Glutamatergic neuron (in vitro differentiated cells): ENCODE measurements around the gene IGFN1. TPM values are rescaled to one million over a fixed set of nuclear protein-coding genes. Genes with fewer than 3 reads are reported as not detected.

ENCODE experiments used
- DNase-seq: peaks from one replicate; pipeline ENCODE4 v3.0.0; 2022
- H3K27ac Mint-ChIP-seq: one replicate; pipeline ENCODE4 v1.8.0; 2020; ENCODE audit warnings: mild to moderate bottlenecking, mixed read lengths, inconsistent platforms; ENCODE audit not compliant: unreplicated experiment
- H3K27me3 Mint-ChIP-seq: one replicate; pipeline ENCODE4 v1.8.0; 2020; ENCODE audit warnings: mild to moderate bottlenecking, moderate library complexity, mixed read lengths, inconsistent platforms; ENCODE audit not compliant: unreplicated experiment
- H3K36me3 Mint-ChIP-seq: one replicate; pipeline ENCODE4 v1.8.0; 2020; ENCODE audit warnings: mild to moderate bottlenecking, mixed read lengths, inconsistent platforms; ENCODE audit not compliant: unreplicated experiment
- H3K4me1 Mint-ChIP-seq: one replicate; pipeline ENCODE4 v1.8.0; 2020; ENCODE audit warnings: mild to moderate bottlenecking, low read depth, mixed read lengths, inconsistent platforms; ENCODE audit not compliant: unreplicated experiment
- H3K4me3 Mint-ChIP-seq: one replicate; pipeline ENCODE4 v1.8.0; 2020; ENCODE audit warnings: mild to moderate bottlenecking, mixed read lengths, inconsistent platforms; ENCODE audit not compliant: unreplicated experiment
- H3K9me3 Mint-ChIP-seq: one replicate; pipeline ENCODE4 v1.8.0; 2020; ENCODE audit warnings: mild to moderate bottlenecking, moderate library complexity, mixed read lengths, inconsistent platforms; ENCODE audit not compliant: unreplicated experiment
- total RNA-seq: library from RNA; stranded (reverse); fragmentation: NEBNext Ultra II Directional; extraction: Animal tissue kit (Norgen Biotek cat#: 25700); gene quantifications from one replicate; pipeline ENCODE4 v1.2.1, GENCODE V29; 2021; ENCODE audit not compliant: unreplicated experiment
- TF ChIP-seq, protein P1 (sequence below): fragments of 200-600 bp; sonication (generic); IDR thresholded peaks from one replicate; pipeline ENCODE4 v1.5.0; 2021; ENCODE audit not compliant: partially characterized antibody, unreplicated experiment

Gene IGFN1
- total RNA-seq, 1 donor from 2014 or later = 1.9 TPM

DNA sequence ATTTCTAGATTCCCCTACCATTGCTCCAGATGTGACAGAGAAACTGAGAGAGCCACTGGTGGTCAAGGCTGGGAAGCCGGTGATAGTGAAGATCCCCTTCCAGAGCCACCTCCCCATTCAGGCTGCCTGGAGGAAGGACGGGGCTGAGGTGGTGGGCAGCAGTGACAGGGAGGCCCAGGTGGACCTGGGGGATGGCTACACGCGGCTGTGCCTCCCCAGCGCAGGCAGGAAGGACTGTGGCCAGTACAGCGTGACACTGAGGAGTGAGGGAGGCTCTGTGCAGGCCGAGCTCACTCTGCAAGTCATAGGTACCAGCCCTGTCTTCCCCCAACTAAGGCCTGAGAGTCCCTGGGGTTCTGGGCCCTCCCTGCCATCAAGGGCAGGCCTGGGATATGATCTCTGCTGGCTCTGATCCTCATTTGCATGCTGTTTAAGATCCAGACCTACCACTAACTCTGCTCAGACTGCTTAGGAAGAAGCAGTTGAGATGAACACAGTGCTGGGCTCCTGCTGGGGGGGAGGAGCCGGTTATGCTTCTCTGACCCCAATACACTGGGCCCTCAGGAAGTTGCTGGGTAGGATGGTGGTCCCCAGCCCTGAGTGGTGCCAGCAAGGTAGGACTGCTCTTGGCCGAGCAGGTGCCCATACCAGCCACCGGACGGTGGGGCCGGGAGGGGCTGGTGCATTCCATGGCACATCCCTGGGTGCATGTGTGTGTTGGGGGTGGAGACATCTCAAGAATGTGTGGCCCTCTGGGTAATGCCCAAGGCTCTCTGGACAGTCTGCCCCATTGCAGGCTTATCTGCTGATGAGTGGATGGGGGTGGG lies 25.1 kb downstream of the IGFN1 start:
- DNase-seq = no peak
- Mint-ChIP-seq H3K4me1 (no peaks in the 10 kb centered on the region), H3K9me3 (peaks cover 7% of the 10 kb centered on the region), H3K27ac (no peak overlapping the region), H3K36me3 (no peaks in the 10 kb centered on the region), H3K27me3 (peaks cover 5% of the 10 kb centered on the region), H3K4me3 (no peak overlapping the region)
- TF ChIP-seq, protein P1, sequence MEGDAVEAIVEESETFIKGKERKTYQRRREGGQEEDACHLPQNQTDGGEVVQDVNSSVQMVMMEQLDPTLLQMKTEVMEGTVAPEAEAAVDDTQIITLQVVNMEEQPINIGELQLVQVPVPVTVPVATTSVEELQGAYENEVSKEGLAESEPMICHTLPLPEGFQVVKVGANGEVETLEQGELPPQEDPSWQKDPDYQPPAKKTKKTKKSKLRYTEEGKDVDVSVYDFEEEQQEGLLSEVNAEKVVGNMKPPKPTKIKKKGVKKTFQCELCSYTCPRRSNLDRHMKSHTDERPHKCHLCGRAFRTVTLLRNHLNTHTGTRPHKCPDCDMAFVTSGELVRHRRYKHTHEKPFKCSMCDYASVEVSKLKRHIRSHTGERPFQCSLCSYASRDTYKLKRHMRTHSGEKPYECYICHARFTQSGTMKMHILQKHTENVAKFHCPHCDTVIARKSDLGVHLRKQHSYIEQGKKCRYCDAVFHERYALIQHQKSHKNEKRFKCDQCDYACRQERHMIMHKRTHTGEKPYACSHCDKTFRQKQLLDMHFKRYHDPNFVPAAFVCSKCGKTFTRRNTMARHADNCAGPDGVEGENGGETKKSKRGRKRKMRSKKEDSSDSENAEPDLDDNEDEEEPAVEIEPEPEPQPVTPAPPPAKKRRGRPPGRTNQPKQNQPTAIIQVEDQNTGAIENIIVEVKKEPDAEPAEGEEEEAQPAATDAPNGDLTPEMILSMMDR = no peak

DNA sequence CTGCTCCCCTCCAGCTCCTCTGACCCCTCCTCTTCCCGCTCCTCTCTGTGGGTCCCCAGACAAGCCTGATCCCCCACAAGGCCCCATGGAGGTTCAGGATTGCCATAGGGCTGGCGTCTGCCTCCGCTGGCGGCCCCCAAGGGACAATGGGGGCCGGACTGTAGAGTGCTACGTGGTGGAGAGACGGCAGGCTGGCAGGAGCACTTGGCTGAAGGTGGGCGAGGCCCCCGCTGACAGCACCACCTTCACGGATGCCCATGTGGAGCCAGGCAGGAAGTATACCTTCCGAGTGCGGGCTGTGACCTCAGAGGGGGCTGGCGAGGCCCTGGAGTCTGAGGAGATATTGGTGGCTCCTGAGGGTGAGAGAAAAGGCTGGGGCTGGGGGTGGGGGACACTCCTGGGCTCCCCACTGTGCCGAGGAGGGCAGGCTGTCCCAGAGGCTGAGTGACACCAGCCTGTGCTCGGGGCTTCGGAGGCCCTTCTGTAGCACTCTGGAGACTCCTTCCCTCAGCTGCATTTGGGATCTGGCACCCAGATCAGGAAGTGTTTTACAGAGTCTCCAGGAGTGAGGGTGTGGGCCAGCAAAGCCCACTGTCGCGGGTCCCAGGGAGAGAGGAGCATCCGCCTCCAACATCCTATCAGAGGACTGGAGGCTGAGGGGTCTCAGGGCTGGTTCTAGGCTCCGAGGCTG lies 25.9 kb downstream of the IGFN1 start:
- Mint-ChIP-seq H3K27me3 (peaks cover 5% of the 10 kb centered on the region), H3K4me1 (no peaks in the 10 kb centered on the region), H3K9me3 (peaks cover 5% of the 10 kb centered on the region), H3K27ac (no peak overlapping the region), H3K36me3 (no peaks in the 10 kb centered on the region), H3K4me3 (no peak overlapping the region)
- TF ChIP-seq, protein P1 = no peak
- no peak for DNase-seq

DNA sequence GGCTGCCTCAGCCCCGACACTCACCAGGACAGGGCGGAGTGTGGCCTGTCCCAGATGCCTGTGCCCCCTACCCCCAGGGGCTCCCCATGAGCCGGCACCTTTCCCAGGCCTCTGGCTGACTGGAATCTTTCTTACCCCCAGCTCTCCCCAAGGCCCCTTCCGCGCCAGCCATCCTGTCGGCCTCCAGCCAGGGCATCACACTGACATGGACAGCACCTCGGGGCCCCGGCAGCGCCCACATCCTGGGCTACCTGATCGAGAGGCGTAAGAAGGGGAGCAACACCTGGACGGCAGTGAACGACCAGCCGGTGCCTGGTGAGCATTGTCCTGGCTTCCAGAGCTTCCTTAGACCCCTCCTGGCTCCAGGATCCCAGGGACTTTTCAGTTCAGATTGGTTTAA lies 26.5 kb downstream of the IGFN1 start:
- H3K9me3 Mint-ChIP-seq = peaks cover 2% of the 10 kb centered on the region
- H3K4me3 Mint-ChIP-seq = no peak overlapping the region
- no peak overlapping the region for H3K27ac Mint-ChIP-seq
- H3K36me3 Mint-ChIP-seq = no peaks in the 10 kb centered on the region
- TF ChIP-seq, protein P1 = no peak
- H3K27me3 Mint-ChIP-seq = peaks cover 5% of the 10 kb centered on the region
- no peaks in the 10 kb centered on the region for H3K4me1 Mint-ChIP-seq
- no peak for DNase-seq

DNA sequence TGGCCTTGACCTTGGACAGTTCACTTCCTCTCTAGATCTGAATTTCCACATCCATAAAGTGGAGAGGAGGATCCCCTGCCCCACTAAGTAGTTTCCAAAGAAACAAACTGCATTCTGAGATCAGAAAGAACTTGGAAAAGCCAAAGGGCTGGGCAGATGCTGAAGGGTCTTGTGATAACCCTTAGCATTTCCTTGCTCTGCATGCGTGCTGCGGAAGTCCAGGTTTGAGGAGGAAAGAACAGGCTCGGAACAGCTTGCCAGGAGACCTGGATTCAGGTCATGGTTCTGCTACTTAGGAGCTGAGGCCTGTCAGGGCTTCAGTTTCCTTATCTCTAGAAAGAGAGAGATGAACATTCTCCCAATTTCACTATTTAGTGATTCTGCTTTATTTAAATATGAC lies 27.2 kb downstream of the IGFN1 start:
- H3K36me3 Mint-ChIP-seq = no peaks in the 10 kb centered on the region
- TF ChIP-seq, protein P1 = no peak
- no peak for DNase-seq
- H3K27me3 Mint-ChIP-seq = peaks cover 5% of the 10 kb centered on the region
- no peak overlapping the region for H3K4me3 Mint-ChIP-seq
- no peaks in the 10 kb centered on the region for H3K4me1 Mint-ChIP-seq
- no peak overlapping the region for H3K27ac Mint-ChIP-seq
- H3K9me3 Mint-ChIP-seq = peaks cover 4% of the 10 kb centered on the region

DNA sequence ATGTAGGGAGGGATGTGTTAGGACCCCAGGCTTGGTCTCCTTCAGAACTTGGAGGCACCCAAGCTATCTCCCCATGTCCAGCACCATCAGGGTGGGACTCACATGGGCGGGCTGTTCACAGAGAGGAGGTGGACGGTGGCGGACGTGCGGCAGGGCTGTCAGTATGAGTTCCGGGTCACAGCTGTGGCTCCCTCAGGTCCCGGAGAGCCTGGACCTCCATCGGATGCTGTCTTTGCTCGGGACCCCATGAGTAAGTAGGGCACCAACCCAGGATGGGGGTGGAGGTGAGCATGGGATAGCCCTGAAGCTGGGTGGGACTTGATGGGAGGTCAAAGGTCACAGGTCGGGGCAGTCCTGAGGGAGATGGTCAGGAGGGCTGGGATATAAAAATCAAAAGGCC lies 27.8 kb downstream of the IGFN1 start:
- Mint-ChIP-seq H3K4me1 (no peaks in the 10 kb centered on the region), H3K27ac (no peak overlapping the region), H3K36me3 (no peaks in the 10 kb centered on the region), H3K9me3 (peaks cover 4% of the 10 kb centered on the region), H3K4me3 (no peak overlapping the region), H3K27me3 (peaks cover 5% of the 10 kb centered on the region)
- TF ChIP-seq, protein P1 = no peak
- DNase-seq = no peak
